CD4-positive, alpha-beta T cell treated with Interleukin-6 at 100 ng/mL for 8 hours (primary cell): Measurements from ENCODE around the gene SGCD.

Source experiments
- DNase-seq: peaks from one replicate; pipeline ENCODE4 v3.0.0-alpha.2; 2020; ENCODE audit warnings: mixed read lengths, low spot score

The SGCD gene

DNA sequence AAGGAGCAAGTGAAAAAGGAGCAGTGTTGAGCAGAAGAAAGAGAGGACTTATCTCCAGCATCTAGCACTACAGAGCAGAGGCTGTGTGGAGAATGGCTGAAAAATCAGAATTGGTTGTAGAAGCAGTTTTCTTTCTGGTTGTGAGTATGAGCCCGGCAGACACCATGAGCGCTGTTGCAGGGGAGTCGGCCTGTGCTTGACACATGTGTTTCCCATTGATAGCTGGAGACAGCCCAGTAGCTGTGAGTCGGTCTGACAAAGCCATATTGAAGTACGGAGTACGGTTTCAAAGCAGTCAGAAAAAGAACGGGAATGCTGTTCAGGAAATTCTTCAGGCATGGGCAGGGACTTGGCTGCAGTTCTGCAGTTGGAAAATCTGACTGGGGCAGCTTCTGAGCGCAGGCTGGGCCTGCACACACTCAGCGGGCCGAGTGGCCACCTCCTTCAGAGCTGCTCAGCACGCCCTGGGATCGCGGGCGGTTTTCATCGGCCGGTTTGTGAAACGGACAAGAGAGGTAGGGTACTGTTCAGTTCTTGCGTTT, at the start of gene SGCD:
SGCD (plus strand) TSS at position 447 of the 542 bp plus-strand sequence.
- DNase-seq = no peak

DNA sequence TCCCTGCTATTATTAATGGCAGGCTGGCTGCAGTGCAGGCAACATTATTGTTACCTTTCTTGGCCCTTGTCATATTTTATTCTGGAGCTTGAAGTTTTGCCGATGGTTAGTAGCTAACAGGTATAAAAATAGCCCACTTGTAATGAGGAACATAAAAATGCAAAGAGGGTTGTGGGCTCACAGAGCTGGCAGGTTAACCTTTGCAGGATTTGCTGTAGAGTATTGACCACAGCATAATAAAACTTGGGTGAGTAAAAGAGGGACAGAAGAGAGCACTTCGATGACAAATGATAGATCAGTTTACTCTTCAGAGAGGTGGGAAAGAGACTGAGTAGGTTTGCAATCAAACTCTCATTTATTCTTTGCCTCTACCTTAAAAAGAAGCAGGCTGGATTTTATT, 49.7 kb upstream of the SGCD start:
- DNase-seq = no peak

DNA sequence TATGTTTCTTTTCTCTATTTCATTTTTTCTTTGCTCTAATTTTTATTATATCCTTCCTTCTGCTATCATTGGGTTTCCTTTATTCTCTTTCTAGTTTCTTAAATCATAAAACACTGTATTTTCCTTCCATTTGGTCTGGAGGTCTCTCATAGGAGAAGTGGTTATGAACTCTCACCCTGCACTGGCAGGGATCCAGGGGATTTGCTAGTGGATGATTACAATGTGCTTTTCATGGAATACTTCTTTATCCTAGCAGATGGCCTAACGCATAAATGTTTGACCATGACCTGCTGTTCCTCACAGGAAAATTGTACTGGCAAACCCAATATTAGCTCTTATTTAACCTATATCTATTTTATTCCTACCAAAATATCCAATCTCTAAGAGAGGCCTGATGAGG, 31.5 kb upstream of the SGCD start:
- DNase-seq = no peak

DNA sequence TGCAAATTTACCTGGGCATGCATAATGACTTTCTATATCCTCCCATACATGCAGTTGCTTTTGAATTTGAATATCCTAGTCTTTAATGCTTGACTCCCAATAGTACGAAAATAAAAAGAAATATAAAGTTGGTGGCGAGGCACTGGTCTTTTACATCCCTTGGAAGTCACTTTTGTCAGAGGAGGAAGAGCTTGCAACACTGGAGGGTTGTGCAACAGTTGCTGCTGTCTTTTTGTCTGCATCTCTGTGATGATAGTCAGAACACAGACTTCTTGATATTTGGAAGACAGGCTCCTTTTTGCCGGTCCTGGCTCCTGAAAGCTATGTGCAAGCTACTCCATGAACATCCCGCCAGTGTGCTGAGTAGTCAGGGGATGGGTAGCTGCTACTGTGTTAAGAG, 16.8 kb upstream of the SGCD start:
- no peak for DNase-seq

DNA sequence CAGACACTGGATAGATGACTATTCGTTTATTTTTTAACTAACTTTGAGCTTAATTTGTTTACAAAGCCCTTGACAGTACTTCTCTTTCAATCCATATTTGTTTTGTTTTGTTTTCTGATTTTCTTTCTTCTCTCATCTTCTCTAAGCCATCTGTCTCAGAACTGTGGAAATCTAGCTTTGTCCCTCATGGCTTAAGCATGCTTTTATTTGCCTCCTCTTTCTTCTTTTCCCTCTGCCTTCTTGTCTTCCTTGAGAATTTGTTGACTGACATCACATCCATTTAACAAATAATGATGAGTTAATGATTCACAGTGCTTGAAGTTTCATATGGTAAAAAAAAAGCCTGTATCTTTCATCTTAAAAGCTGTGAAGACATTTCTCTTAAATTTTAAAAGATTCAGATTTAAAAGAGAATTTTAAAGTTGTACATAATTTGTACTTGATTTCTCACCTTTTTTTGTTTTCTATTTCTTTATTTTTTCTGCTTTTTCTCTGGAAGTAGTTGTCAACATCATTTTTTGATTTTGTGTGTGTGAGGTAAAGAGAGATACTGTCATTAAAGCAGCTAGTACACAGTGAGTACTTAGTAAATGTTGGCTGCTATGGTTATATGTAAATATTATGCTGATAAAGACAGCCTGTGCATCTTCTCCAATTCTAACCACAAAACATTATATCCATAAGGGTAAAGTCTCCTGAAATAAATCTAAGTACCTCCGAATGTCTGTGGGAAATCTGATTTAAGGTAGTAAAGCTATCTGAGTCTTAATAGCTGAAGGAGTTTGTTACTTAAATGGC, 13.9 kb upstream of the SGCD start:
- no peak for DNase-seq

DNA sequence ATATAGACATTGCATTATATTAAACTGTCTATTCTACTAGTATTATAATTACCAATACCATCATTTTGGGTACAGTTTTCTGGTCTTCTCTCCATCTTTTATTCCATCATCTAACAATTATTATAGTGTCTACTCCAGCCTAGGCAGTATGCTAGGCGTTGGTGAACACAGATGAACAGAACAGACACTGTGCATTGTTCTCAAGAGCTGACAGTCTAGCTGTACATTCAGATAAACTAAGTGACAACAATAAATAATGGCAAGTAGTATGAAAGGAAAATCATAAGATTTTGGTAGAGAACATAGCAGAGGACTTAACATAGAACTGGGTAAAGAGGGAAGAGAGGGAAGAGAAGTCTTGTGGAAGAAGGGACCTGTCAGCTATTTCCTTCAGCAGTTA, 12.5 kb upstream of the SGCD start:
- DNase-seq = no peak

DNA sequence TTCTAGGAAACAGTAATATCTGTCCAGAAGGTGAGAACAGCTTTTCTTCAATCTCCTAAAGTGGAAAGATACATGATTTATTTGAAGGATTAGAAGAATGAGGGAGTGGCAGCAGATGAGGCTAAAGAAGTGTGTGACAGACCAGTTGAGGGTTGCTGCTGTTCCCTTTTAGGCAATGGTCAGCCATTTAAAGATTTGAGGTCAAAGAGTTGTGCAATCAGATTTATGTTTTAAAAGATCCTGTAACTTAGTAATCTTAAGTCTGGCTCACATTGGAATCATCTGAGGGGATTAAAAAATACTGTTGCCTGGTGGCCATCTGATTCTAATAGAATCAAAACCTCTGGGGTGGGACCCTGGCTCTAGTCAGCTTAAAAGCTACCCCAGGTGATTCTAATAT, 4.3 kb upstream of the SGCD start:
- no peak for DNase-seq

DNA sequence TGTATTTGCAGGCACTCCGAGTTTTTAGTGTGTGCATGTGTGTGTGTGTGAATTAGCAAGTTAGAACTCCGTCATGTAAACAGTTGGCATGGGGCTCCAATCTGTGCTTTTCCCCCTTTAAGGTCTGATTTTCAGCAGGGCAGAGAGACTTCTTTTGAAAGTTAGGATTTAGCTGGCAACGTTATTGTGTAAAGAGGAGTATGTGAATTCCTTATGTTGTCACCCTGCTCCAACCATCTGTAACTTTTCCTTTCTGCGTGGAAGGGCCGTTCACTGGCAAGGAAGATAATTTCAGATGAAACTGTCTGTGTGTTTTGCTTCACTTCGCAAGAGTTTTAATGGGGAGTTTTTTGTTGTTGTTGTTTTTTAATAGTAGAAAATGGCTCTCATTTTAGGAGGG, 332 bp downstream of the SGCD start:
- no peak for DNase-seq

DNA sequence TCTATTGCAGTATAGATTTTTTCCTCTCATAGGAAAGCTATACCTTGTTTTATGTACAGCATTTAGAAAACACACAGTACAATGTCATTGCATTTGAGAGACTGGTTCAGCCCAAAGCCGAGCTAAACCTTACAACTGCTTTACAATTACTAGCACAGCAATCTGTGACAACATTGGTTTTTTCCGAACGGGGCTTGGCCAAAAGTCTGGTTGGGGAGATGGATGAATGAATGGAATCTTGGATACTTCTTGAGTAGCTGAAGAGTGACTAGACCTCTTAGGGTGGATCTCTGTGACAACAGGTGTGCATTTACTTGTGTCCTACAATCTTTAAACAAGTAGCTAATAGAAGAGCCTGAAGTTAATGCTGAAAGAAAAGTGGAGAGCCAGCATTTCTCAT, 1.2 kb downstream of the SGCD start:
- no peak for DNase-seq

DNA sequence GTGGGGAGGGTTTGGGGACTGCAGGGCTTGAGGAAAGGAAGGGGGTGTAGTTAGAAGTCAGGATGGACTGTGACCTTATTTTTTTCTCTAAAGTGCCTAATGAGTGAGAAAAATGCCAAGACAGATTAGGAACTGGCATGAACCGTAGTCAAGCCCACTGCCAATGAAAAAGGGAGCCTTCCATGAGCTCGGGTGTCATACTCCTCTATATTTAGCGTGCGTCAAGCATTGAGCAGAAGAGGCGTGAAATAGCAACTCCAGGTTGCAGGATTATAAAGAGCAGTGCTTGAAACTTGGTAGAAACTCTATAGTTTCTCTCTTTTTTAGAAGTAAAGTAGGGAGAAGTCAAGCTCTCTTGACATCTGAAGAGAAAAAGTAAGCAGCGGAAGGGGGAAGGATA, 1.8 kb downstream of the SGCD start:
- DNase-seq = no peak

DNA sequence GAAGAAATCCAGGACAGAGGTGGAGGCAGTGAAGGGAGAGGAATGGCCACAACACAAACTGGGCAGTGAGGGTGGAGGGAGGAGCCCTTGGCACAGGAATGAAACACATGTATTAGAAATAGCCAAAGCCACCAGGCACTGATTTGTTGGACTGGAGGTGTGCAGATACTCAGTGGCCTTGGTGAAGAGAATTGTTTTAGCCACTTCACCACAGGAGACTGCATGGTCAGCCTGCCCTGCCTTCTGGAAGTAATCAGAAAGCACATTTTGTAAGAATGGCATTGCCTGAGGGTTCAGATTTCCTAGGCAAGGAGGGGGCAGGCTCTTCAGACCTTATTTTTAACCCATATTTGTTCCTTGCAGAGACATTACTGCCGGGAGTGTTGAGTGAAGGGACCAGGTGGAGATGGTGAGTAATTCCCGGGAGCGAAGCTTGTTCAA, 2.2 kb downstream of the SGCD start:
- no peak for DNase-seq

DNA sequence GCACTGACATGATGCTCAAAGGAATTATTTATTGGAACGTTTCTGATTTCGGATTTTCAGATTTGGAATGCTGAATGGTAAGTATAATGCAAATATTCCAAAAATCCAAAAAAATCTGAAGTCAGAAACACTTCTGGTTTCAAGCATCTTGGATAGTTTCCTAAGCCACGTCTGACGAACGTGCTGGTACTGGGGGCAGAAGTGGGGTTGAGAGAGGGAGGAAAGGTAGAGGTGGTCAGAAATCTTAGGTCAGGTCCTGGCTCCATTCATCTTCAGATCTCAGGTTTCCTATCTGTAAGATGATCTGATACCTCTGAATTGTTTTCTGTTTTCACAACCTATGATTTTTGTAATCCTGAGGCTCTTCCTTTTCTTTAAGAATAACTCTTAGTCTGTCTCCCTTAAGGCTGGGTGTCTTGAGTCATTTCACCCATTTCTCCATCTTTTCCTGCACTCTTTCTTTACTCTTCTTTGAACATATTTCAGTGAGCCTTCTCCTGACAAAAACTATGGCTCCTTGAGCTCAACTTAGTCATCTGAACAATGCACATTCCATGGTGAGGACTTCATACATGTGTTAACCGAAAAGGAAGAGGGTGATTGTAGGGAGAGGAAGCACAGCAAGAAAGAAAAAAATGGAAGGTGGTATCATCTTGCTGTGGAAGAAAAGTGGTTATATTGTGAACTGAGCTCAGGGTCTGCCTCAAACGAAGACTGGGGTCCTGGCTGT, 3.3 kb downstream of the SGCD start:
- DNase-seq = no peak

DNA sequence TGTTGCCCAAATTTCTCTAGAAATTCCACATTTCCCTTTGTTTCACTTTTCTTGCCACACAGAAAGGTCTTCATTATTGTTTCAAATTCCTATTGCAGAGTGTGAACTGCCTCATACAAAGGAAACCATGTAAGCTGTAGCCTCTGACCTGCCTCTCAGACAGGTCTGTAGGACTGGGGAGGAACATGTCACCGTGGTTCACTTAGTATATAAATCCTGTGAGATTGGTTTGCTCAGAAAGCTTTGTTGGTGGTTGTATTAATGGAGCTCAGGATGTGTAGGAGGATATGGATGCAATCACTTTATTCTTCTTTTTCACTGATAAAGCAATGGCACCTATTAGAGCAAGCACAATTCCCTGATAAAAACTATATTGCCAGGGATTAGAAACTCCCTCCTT, 4.2 kb downstream of the SGCD start:
- DNase-seq = no peak

DNA sequence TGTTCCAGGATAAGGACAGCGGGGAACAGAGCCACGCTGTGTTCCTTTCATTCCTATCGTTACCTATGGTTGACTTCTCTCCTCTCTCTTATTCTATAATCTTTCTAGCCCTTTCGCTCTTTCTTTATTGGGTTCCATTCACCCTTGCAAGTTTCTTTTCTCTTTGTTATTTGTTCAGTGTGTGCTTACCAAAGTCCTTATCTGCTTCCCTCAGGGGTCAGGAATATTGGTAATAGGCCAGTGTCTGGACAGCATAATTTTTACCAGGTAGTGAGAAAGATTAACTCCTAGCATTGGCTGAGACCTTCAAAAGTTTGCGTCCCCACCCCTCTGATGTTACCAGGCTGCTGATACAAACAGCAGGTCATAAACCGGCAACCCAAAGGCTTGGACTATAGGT, 4.9 kb downstream of the SGCD start:
- no peak for DNase-seq

DNA sequence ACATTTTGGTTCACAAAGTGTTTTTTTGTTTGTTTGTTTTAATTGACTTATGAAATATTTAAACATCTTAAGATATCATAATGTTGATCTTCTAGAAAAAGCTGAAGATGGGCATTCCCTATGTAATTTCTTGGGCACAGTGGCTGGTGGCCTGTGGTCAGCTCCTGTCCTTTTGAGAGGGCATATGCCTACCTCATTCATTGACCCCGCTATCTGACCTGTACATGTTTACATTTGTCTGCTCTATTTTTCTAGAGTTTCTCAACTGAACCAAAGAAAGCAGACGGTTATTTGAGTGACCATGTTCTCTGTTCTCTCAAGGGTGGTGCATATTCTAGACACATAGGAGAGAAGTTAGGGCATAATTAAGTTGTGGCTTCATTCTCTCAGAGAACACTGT, 5.3 kb downstream of the SGCD start:
- DNase-seq = no peak

DNA sequence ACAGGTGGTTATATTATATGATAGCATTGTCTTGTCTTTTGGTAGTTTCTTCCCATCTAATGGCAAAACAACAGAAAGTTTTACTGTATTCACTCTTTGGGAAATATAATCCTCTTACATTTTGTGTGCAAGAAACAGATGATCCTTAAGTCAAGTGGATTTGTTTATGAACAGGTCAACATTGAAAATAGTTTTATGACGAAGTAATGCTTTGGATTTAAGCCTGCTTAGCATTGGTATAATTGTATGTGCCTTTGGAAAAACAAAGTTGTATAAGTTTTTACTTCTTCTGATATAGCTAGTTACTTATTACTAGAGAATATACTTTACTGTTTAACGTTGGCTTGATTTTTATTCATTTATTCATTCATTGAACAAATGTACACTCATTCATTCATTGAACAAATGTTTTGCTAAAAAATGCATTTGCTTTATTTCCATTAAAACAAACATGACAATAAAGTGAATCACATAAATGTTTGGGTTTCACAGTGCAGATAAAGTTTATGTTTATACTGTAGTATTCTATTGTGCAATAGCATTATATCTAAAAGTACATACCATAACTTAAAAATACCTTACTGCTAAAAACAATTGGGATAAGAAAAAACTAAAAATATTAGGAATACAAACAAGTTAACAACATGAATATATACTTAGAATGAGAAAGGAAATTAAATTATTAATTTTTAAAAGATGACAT, 12.3 kb downstream of the SGCD start:
- DNase-seq = no peak

DNA sequence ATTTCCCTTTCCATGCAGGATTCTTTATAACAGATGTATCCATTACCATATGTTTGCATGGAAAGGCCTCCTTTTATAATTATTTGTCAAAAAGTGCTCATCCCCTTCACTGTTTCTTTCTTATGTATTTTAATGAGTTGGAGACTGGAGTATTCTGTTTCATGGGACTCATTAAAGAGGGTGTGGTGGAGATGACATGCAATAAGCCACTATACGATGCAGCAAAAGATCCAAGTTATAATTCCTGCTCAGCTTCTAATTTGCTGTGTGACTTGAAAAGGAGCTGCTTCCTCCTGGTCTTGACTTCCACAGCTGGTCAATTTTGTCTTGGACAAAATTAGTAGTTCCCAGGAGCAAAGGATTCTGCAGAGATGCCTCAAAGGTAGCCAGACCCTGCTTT, 13.9 kb downstream of the SGCD start:
- no peak for DNase-seq

DNA sequence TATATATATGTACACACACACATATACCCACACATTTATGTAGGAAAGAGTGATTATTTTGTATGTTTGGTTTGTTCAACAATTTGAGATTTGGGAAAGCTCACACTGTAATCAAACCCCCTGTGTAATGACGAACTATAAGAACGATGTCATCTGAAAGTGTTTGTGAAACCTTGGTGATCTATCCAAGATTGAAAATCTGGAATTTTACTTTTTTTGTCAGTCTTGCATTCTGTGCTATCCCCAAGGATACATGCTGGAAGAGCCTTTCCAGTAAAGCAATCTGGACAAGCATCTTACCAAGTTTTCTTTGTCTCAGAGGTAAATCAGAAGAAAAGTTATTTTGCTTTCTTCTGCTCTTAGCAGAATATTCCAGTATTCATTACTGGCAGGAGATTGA, 23.3 kb downstream of the SGCD start:
- DNase-seq = no peak

DNA sequence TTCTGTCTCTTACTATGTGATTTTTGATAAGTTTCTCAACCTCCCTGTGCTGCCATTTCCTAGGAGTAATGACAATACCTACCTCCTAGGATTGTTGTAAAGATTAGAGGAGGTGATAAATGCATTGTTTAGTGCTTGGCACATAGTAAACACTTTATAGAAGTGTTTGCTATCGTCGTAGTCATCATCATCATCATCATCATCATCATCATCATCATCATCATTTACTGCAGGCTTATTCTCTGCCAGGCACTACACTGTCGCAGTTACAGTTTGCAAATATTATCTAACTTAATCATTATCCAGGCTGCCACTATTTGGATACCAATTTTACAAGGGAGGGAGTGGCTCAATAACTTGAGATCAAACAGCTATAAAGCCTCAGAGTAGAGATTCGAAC, 24.5 kb downstream of the SGCD start:
- DNase-seq = no peak

DNA sequence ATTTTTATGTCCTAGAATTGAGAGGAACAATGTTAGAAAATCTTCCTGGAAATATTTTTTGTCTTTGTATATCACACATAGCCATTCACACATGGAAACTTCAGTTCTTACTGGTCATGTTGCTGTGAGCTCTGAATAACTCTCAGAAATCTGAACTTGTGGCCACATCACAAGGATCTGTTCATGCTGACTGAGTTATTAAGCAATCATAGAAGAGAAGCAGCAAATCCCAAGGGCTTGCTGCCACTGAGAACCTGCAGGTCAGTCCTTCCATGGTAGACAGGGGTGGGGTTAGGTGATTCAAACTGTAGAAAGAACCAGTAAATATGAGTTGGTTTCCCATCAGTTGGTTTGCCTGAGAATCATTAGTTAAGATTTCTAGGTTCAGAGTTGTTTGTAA, 27.6 kb downstream of the SGCD start:
- no peak for DNase-seq

DNA sequence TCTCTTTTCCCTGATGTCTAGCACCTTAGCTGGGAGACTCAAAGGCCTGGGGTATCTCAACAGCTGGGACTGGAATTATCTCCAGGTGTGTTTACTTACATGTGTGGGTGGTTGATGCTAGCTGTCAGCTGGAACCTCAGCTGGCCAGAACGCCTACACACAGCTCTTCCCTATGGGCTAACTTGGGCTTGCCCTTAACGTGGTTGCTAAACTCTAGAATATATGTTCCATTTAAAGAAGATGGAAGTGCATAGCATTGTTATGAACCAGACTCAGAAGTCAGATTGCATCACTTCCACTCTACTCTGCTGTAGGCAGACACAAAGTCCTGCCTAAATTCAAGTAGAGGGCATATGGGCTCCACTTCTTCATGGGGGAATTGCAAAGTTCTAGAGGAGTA, 29.3 kb downstream of the SGCD start:
- DNase-seq = no peak

DNA sequence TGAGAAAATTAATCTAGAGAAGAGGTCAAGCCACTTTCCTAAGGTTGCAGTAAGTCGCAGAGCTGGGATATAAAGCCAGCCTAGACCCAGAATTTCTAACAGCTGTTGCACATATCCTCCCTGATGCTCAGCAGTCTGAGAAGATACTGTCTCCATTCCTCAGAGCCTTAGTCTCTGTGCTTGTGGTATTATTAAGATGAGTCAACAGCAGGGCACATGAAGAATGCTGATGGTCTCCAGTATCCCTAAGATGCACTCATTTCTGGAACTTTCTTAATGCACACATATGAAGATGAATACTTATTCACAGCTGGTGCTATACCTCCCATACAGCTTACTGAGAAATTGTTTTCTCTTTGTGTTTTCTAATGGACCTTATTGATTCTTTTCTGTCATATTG, 32.5 kb downstream of the SGCD start:
- DNase-seq = no peak
